Body of pancreas (tissue), 4 donors: Measurements from ENCODE around the gene PCDH9. TPM values are rescaled to one million over a fixed set of nuclear protein-coding genes. Genes with fewer than 3 reads are reported as not detected.

Experiments used
- ATAC-seq: fragments of 150-250 bp; one replicate; pipeline ENCODE4 v1.9.1; 2016
- DNase-seq, 4 donors: peaks; one replicate each; pipeline ENCODE4 v3.0.0-alpha.2; 2019
- H3K27ac ChIP-seq, 4 donors: fragments of 200-600 bp; sonication (generic); 1 replicate in 3 of 4; 2 replicates in 1 of 4; pipeline versions ENCODE4 v1.5.1 to v1.6.1; 2016 to 2019; ENCODE audit warnings: mild to moderate bottlenecking in 1 of 4, mixed read lengths in 1 of 4, moderate library complexity in 1 of 4
- H3K27me3 ChIP-seq, 2 donors: fragments of 200-600 bp; sonication (generic); one replicate each; pipeline ENCODE4 v1.6.0; 2016; ENCODE audit warnings: mild to moderate bottlenecking in 1 of 2
- H3K36me3 ChIP-seq, 2 donors: fragments of 200-600 bp; sonication (generic); replicated peaks in 1 of 2; 2 replicates each; pipeline ENCODE4 v1.5.1; 2016; ENCODE audit warnings: low read depth in 2 of 2; ENCODE audit not compliant: insufficient read depth in 1 of 2
- H3K4me1 ChIP-seq: fragments of 200-600 bp; sonication (generic); one replicate; pipeline ENCODE4 v1.6.0; 2016
- H3K4me3 ChIP-seq, 2 donors: fragments of 200-600 bp; sonication (generic); 1 replicate in 1 of 2; 2 replicates in 1 of 2; pipeline ENCODE4 v1.5.1; 2016 to 2019
- H3K9me3 ChIP-seq, 3 donors: fragments of 200-600 bp; sonication (generic); 1 replicate in 2 of 3; 2 replicates in 1 of 3; pipeline ENCODE4 v1.5.1; 2016
- POLR2A ChIP-seq, 3 donors: fragments of 450-650 bp; IDR thresholded peaks; one replicate each; pipeline ENCODE4 v1.6.1; 2016; ENCODE audit warnings: antibody characterized with exemption in 3 of 3, mild to moderate bottlenecking in 2 of 3
- WGBS, 2 donors: methylation state at CpG; one replicate each; pipeline ENCODE4 v1.1.5; 2017; 5-methylcytosine and 5-hydroxymethylcytosine counted together
- intact Hi-C: fragments of 100-400 bp; cut with DNase I; formaldehyde crosslinking; loops from one replicate; pipeline ENCODE4 v1.15.1; 2023
- total RNA-seq, 2 donors: library from RNA; depleted of rRNA; stranded (reverse); fragments of >200 nt; gene quantifications; one replicate each; pipeline ENCODE4 v1.1.0, GENCODE V29; 2016
- TF ChIP-seq, protein P1 (sequence below), 7 experiments: fragments of 450-650 bp in 4 of 7; fragments of 200-600 bp in 3 of 7; sonication (generic) in 3 of 7; IDR thresholded peaks; one replicate each; pipeline ENCODE4 v1.5.1; 2016 to 2019; ENCODE audit warnings: antibody characterized with exemption in 7 of 7

PCDH9 gene
- total RNA-seq, 2 donors from 2014 or later = 3.6 to 3.9 TPM

DNA sequence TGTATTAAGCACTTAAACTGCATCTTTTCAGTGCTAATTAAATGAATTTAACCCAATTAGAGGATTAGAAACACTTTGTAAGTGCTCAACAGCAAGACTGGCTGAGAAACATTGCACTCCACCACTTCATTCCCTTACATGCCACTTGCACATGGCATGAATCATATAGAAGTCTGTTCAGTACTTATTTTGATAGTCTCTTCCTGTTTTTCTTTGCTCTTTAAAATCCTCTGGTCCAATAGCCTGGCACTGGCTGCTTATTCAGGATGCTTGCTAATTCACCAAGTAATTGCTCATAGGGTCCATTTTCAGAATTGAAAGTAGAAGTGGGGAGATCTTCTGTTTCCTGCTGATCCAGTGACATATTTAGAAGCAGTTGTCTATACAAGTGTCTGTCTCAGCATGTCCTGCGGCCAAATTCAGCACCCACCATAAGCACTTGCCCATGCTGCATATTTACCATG, 900.1 kb downstream of the PCDH9 start:
- Histone ChIP-seq H3K4me3 (no peak overlapping the region), H3K27ac (no peak overlapping the region), H3K4me1 (no peaks in the 10 kb centered on the region), H3K27me3 (no peaks in the 10 kb centered on the region), H3K9me3 (no peaks in the 10 kb centered on the region), H3K36me3 (no peaks in the 10 kb centered on the region)
- no peak for ATAC-seq
- DNase-seq = no peak
- 82% methylated on average over 1 of the region's 1 CpG for WGBS, 2 donors
- no peak for TF ChIP-seq POLR2A (IDR thresholded peaks at IDR 0.05)
- TF ChIP-seq, protein P1, sequence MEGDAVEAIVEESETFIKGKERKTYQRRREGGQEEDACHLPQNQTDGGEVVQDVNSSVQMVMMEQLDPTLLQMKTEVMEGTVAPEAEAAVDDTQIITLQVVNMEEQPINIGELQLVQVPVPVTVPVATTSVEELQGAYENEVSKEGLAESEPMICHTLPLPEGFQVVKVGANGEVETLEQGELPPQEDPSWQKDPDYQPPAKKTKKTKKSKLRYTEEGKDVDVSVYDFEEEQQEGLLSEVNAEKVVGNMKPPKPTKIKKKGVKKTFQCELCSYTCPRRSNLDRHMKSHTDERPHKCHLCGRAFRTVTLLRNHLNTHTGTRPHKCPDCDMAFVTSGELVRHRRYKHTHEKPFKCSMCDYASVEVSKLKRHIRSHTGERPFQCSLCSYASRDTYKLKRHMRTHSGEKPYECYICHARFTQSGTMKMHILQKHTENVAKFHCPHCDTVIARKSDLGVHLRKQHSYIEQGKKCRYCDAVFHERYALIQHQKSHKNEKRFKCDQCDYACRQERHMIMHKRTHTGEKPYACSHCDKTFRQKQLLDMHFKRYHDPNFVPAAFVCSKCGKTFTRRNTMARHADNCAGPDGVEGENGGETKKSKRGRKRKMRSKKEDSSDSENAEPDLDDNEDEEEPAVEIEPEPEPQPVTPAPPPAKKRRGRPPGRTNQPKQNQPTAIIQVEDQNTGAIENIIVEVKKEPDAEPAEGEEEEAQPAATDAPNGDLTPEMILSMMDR (IDR thresholded peaks at IDR 0.05) = no peak
- intact Hi-C loops = no loop called here

DNA sequence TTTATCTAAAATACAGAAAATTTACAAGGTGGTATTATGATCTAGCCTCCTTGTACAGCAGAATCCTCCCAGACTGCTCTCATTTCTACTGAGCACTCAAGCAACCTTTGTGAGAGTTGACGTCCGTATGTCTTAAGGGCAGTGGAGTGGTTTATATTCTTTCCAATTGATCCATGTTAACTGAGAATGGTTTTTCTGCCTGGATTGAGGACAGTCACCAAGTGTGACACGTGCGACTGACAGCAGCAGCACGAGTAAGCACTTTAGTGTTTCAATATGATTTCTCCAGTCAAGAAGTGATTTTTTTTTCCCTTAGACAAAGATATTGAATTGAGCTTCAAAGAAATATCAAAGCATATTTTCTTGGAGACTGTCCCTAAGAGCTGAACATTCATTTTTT, 901.7 kb downstream of the PCDH9 start:
- TF ChIP-seq, protein P1 (IDR thresholded peaks at IDR 0.05) = no peak
- no peak for TF ChIP-seq POLR2A (IDR thresholded peaks at IDR 0.05)
- Histone ChIP-seq H3K27me3 (no peaks in the 10 kb centered on the region), H3K4me1 (no peaks in the 10 kb centered on the region), H3K9me3 (no peaks in the 10 kb centered on the region), H3K27ac (no peak overlapping the region), H3K36me3 (no peaks in the 10 kb centered on the region), H3K4me3 (no peak overlapping the region)
- DNase-seq (no peak), ATAC-seq (no peak)
- 63 to 65% methylated on average over 5 of the region's 5 CpGs for WGBS, 2 donors
- intact Hi-C loops = no loop called here

DNA sequence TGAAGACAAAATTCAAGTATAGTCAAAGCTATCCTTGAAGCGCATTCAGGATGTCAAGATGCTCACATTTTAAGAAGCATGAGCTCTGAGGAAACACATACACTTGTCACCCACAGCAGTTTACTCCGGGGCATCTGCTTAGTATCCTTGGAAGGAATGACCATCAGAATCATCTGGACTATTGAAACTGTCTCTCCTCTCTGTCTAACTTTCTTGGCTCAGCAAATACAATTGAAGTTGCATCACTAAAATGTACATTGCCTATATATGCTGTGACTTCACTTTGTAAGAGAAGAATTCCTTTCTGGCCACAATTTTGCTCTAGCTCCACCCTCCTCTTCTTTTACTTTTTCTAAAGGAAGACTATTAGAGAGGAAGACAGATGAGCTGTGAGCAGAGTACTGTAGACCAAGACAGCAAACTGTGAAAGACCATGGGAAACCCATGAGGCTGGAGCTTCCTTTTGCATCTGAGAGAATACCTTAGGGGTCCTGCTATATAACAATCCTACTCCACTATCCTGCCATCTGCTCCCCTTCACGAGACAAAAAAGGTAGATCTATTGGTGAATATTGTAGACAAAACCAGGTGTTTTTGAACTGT, 906.3 kb downstream of the PCDH9 start:
- H3K27me3 ChIP-seq = no peaks in the 10 kb centered on the region
- ATAC-seq = no peak
- 57 to 73% methylated on average over 3 of the region's 3 CpGs for WGBS, 2 donors
- H3K4me3 ChIP-seq = no peak overlapping the region
- H3K9me3 ChIP-seq = no peaks in the 10 kb centered on the region
- no peak for TF ChIP-seq POLR2A (IDR thresholded peaks at IDR 0.05)
- TF ChIP-seq, protein P1 (IDR thresholded peaks at IDR 0.05) = no peak
- H3K36me3 ChIP-seq = no peaks in the 10 kb centered on the region
- no peak overlapping the region for H3K27ac ChIP-seq
- DNase-seq = no peak
- intact Hi-C loops = no loop called here
- H3K4me1 ChIP-seq = no peaks in the 10 kb centered on the region

DNA sequence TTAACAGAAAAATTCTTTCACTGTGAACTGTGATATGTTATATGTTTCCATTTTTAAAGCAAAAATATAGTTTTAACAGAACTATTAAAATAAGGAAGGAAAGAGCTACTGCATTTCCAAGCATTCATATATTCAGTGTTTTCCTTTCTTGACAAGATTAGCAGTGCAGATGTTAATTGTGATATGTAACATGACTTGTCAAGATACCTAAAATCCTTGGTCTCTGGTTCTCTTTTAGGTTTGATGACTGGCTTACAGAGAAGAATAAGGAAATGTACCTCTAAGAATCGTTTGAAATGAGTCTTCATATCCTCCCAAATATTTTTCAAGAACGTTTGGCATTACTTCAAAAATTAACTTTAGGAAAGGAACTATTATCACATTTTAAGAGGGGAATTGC, 907.2 kb downstream of the PCDH9 start:
- no peak for TF ChIP-seq POLR2A (IDR thresholded peaks at IDR 0.05)
- TF ChIP-seq, protein P1 (IDR thresholded peaks at IDR 0.05) = no peak
- Histone ChIP-seq H3K27me3 (no peaks in the 10 kb centered on the region), H3K4me1 (no peaks in the 10 kb centered on the region), H3K27ac (no peak overlapping the region), H3K36me3 (no peaks in the 10 kb centered on the region), H3K9me3 (no peaks in the 10 kb centered on the region), H3K4me3 (no peak overlapping the region)
- intact Hi-C loops = no loop called here
- ATAC-seq (no peak), DNase-seq (no peak)
- 12 to 18% methylated on average over 2 of the region's 2 CpGs for WGBS, 2 donors

DNA sequence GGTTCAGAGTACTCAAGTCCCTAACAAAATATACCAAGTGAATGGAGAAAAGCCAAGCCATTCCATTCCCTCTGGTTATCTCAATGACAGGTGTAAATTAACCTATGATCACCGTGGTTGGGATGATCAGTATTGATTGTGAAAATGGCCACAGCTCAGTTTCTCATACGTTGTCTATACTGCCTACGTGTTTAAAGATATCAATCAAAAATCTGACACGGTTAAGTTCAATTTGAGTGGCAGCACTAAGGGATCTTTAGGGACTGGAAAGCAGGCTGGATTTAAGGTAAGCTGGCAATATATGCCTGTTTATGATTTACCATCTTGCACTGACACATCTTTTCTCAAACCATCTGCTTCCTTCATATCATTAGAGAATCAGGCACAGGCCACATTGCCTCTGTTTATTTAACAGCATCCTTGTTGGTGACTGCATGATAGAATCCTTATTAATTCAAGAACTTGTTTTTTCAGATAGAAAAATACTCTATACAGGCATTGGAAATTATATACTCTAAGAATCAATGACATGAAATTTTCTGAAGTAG, 907.9 kb downstream of the PCDH9 start:
- Histone ChIP-seq H3K27ac (no peak overlapping the region), H3K36me3 (no peaks in the 10 kb centered on the region), H3K9me3 (no peaks in the 10 kb centered on the region), H3K4me3 (no peak overlapping the region), H3K4me1 (no peaks in the 10 kb centered on the region), H3K27me3 (no peaks in the 10 kb centered on the region)
- TF ChIP-seq, protein P1 (IDR thresholded peaks at IDR 0.05) = no peak
- no peak for DNase-seq
- intact Hi-C loops = no loop called here
- ATAC-seq = no peak
- WGBS, 2 donors = 40 to 61% methylated on average over 4 of the region's 4 CpGs
